Duodenal mucosa (tissue), 2 donors: ENCODE measurements around the gene KLF2.
A peak's percentile ranks its signal among the peaks of the same experiment; 100 is the strongest.
"Not testable (repeated sequence)": the region's sequence is repeated elsewhere in the genome, so short reads cannot be mapped to it uniquely, and the experiment has no call there.

Source experiments
- H3K27ac ChIP-seq: one replicate; pipeline ENCODE4 v1.7.0; 2013; ENCODE audit warnings: low read depth, low read length
- H3K27me3 ChIP-seq, 2 donors: one replicate each; pipeline ENCODE4 v1.7.0; 2013; ENCODE audit warnings: low read length in 2 of 2, control low read depth in 1 of 2; ENCODE audit not compliant: insufficient read depth in 2 of 2, control insufficient read depth in 1 of 2
- H3K36me3 ChIP-seq, 2 donors: one replicate each; pipeline ENCODE4 v1.7.0; 2013; ENCODE audit warnings: low read length in 2 of 2, control low read depth in 1 of 2; ENCODE audit not compliant: insufficient read depth in 2 of 2, control insufficient read depth in 1 of 2
- H3K4me1 ChIP-seq, 2 donors: one replicate each; pipeline ENCODE4 v1.7.0; 2013; ENCODE audit warnings: low read length in 2 of 2, control low read depth in 1 of 2; ENCODE audit not compliant: insufficient read depth in 2 of 2, control insufficient read depth in 1 of 2
- H3K4me3 ChIP-seq, 2 donors: one replicate each; pipeline ENCODE4 v1.7.0; 2013; ENCODE audit warnings: low read length in 2 of 2, low read depth in 1 of 2
- H3K9ac ChIP-seq, 2 donors: one replicate each; pipeline ENCODE4 v1.7.0; 2013; ENCODE audit warnings: low read length in 2 of 2, low read depth in 1 of 2
- H3K9me3 ChIP-seq, 2 donors: one replicate each; pipeline ENCODE4 v1.7.0; 2013; ENCODE audit warnings: low read length in 2 of 2, control low read depth in 1 of 2; ENCODE audit not compliant: control insufficient read depth in 1 of 2

Gene KLF2

DNA sequence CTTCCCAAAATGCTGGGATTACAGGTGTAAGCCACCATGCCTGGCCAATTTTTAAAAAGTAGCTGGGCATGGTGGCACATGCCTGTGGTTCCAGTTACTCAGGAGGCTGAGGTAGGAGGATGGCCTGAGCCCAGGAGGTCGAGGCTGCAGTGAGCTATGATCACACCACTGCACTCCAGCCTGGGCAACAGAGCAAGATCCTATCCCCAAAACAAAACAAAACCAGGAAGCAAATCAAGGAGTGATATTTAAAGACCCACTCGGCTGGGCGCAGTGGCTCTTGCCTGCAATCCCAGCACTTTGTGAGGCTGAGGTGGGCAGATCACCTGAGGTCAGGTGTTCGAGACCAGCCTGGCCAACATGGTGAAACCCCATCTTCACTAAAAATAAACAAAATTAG is 22.5 kb downstream of the KLF2 start:
- not testable (repeated sequence) for H3K36me3 ChIP-seq, H3K27me3 ChIP-seq, H3K9ac ChIP-seq, H3K9me3 ChIP-seq, H3K4me1 ChIP-seq, H3K4me3 ChIP-seq
- H3K27ac ChIP-seq: peak overlapping the region; percentile 20

DNA sequence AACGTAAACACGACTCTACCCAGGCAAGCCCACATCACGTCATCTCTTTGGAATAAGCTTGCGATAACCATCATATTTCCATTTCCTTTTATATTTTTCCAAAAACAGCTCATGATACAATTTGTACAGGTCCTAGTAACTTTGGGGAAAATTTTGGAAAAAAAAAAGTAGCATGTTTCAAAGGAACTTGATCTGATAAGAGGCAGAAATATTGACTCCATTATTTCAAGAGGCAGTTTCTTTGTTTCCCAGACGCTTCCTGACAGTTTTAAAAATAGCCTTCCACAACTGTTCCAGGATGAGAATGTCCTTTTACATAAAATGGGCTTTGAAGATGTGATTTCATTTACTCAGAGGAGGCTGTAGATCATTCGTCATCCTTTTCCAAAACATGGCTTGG is 23.1 kb downstream of the KLF2 start:
- Histone ChIP-seq H3K9me3 (no peaks in the 10 kb centered on the region), H3K27ac (no peak overlapping the region), H3K4me3 (no peak overlapping the region), H3K4me1 (peaks cover 0 to 3% of the 10 kb centered on the region in 2 donors), H3K27me3 (no peaks in the 10 kb centered on the region), H3K9ac (no peak overlapping the region), H3K36me3 (no peaks in the 10 kb centered on the region)

DNA sequence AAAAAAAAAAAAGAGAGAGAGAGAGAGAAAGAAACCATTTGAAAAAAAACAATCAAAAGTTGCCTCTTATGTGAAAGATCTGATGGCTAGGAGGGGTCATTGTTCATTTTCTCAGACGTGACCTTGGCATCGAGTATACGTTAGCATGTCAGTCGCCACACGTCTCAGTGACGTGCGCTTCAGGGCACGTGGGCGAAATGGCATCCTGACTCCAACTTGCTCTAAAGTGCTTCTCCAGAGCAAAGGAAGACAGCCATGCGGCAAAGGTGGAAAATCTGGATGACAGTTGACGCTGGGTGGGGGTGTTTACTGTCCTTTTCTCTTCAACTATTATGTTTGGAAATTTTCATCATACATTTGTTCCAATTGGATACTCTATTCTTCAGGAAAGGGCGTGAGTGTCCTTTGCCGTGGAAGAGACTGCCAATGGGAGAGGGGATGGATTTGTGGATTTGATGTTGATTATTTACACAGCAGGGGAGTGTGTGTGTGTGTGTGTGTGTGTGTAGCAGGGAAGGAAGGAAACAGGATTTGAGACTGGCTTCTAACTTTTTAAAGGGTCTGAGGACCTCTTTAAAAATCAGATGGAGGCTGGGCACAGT is 25.0 kb downstream of the KLF2 start:
- Histone ChIP-seq H3K27me3 (no peaks in the 10 kb centered on the region), H3K36me3 (no peaks in the 10 kb centered on the region), H3K9me3 (no peaks in the 10 kb centered on the region), H3K4me3 (no peak overlapping the region), H3K9ac (no peak overlapping the region), H3K27ac (no peak overlapping the region), H3K4me1 (peaks cover 0 to 3% of the 10 kb centered on the region in 2 donors)

DNA sequence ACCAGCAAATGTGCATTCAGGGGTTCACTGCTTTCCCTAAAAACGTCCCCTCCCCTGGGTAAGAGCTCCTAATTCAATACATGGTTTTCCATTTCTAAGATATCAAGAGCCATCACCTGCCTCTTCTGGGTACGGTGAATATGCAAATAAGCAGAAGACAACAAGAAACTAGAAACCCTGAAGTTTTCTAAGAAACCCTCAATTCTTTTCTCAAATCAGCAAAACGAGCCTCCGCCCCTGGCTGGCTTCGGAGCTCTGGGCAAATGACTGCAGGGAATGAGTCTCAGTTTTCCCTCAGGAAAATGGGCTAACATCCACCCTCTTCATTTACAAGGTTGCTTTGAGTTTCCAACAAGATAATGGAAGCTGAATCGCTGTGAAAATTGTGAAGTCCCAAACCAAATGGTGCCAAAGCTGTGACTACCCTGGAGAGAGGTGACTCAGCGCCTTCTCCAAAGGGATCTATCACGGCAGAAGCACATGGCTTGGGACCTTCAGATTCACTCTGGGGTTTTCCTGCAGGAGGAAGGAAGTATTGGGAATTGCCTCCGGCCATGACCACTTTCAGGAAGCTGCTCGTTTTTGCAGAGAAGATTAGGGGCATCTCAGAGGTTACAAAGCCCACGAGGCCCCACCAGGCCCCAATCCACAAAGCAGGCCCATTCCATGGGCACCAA is 26.6 kb downstream of the KLF2 start:
- Histone ChIP-seq H3K27me3 (no peaks in the 10 kb centered on the region), H3K9ac (no peak overlapping the region), H3K36me3 (peaks cover 0 to 6% of the 10 kb centered on the region in 2 donors), H3K27ac (no peak overlapping the region), H3K4me1 (peaks cover 0 to 3% of the 10 kb centered on the region in 2 donors), H3K4me3 (no peak overlapping the region), H3K9me3 (no peaks in the 10 kb centered on the region)

DNA sequence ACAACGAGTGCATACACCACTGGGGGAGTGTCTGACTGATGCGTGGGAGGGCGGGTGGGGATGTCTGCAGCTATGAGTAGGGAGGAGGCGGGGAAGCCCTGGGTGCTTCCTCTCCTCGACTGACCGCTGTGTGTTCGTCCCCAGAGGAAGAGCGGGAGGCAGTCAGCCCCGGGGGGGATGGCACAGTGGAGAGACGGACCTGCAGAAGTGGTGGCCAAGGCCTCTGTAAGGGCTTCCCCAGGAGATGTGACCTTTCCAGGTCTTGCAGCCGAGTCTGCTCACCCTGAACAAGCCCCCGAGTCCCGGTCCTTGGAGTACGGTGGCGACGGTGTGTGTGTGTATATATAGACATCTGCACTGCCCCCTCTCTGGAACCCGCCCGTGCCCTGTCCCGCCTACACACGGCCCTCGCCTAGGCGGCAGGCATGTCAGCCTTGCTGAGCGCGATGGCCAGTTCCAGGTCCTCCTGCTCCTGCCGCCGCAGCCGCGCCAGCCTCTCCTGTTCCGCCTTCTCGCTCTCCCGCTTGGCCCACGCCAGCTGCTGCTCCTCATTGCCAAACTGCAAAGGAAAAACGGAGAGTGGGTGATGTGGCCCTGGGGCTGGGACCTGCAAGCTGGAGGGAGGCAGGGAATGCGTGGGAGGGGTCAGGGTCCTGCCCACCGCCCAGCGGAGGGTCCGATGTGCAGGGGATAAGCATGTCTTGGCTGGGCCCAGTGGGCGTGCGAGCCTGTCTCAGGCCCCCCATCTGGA is 30.8 kb downstream of the KLF2 start:
- Histone ChIP-seq H3K27ac (no peak overlapping the region), H3K4me3 (no peak overlapping the region), H3K9ac (no peak overlapping the region), H3K27me3 (no peaks in the 10 kb centered on the region), H3K36me3 (peaks cover 0 to 12% of the 10 kb centered on the region in 2 donors), H3K4me1 (peaks cover 0 to 3% of the 10 kb centered on the region in 2 donors), H3K9me3 (no peaks in the 10 kb centered on the region)

DNA sequence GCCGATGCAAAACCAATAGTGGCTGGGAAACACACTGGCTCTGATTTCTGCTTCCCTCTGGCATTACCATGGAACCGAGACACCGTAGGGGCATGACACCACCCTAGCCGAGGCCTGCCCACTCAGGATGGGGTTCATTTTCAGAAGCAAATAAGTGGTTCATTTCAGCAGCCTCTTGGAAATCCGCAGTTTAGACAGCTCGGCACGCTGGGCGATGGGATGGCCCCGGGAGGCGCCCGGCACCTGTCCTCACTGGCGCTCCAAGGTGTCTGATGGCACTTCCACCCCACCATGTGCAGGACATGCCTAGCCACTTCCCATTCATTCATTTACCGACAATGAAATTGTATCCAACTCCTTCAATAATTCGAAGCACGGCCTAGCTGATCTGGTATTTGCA is 33.8 kb downstream of the KLF2 start:
- Histone ChIP-seq H3K27ac (no peak overlapping the region), H3K36me3 (peaks cover 0 to 12% of the 10 kb centered on the region in 2 donors), H3K9me3 (no peaks in the 10 kb centered on the region), H3K4me1 (peaks cover 8 to 12% of the 10 kb centered on the region in 2 donors), H3K4me3 (no peak overlapping the region), H3K27me3 (no peaks in the 10 kb centered on the region), H3K9ac (no peak overlapping the region)

DNA sequence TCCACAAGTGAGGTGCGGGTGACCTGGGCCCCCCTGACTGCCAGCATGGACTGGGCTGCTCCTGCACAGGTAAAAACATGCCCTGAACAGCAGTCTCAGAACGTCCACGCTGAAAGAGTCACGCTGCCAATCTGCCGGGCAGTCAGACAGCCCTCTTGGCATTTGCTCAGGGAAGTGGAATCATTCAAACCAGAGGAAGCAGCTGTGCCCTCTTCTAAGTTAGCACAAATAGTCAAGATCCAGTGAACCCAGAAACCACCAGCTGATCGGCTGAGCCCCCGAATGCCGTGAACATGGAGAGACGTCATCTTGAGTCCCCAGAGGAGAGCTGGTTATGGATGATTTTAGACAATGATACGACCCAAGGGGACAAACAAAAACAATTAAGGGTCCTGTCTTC is 34.4 kb downstream of the KLF2 start:
- no peaks in the 10 kb centered on the region for H3K27me3 ChIP-seq
- no peak overlapping the region for H3K9ac ChIP-seq
- peaks cover 0 to 12% of the 10 kb centered on the region in 2 donors for H3K36me3 ChIP-seq
- H3K9me3 ChIP-seq: no peaks in the 10 kb centered on the region
- no peak overlapping the region for H3K27ac ChIP-seq
- no peak overlapping the region for H3K4me3 ChIP-seq
- H3K4me1 ChIP-seq: peaks cover 14 to 19% of the 10 kb centered on the region in 2 donors

DNA sequence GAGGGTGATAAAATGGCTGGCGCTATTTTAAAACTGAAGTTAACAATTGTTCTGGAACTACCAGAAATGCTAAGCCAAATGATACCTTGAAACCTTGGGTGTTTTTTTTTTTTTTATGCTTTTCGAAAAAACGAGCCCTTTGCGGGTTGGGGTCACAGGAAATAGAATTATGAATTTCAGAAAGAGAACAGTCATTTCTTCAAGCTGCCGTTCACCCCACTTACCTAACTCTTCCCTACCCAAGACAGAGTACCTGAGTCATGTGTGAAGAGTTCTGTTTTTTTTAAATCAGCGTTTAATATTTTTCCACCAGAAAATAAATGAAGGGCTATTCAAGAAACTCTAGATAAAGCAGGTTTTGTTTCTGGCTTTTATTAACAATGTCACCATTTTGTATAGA is 35.3 kb downstream of the KLF2 start:
- no peak overlapping the region for H3K4me3 ChIP-seq
- H3K27ac ChIP-seq: no peak overlapping the region
- H3K27me3 ChIP-seq: no peaks in the 10 kb centered on the region
- H3K9me3 ChIP-seq: no peaks in the 10 kb centered on the region
- H3K9ac ChIP-seq: no peak overlapping the region
- peaks cover 0 to 12% of the 10 kb centered on the region in 2 donors for H3K36me3 ChIP-seq
- peaks cover 20 to 27% of the 10 kb centered on the region in 2 donors for H3K4me1 ChIP-seq

DNA sequence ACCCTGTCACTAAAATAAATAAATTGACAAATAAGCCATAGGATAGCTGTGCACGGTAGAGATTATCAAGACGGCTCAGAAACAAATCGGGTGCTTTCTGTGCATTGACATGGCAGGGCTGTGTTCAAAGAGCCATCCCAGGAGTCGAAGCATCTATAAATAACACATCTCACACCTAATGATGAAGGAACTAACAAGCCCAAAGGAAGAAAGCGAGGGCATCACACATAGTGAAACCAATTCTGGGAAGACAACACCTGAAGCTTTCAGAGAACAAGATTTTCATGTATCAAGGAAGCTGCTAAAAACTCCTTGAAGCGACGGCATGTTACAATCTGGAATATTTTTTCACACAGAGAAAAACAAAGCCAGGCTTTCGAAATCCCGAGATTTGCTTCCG is 36.1 kb downstream of the KLF2 start:
- H3K27me3 ChIP-seq: peaks cover 0 to under 1% of the 10 kb centered on the region in 2 donors
- peaks cover 28 to 35% of the 10 kb centered on the region in 2 donors for H3K4me1 ChIP-seq
- peaks cover 0 to 7% of the 10 kb centered on the region in 2 donors for H3K36me3 ChIP-seq
- no peaks in the 10 kb centered on the region for H3K9me3 ChIP-seq
- H3K4me3 ChIP-seq: no peak overlapping the region
- no peak overlapping the region for H3K27ac ChIP-seq
- no peak overlapping the region for H3K9ac ChIP-seq

DNA sequence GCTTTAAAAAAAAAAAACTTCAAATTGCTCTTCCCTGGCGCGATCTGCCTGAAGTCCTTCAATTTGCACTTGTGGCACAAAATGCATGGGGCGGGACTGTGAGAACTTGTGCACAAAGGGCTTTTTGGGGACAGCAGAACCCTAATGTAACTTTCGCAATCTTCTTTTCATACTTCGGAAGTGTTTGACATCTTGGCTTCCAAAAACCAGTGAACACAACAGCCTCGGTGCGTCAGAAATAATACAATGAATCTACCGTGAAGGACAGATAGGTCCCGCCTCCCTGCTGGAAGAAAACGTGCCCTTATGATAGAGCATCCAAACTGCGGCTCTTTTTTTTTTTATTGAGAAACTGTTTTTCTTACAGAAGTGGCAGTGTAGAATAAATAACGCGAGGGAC is 36.6 kb downstream of the KLF2 start:
- Histone ChIP-seq H3K9me3 (no peaks in the 10 kb centered on the region), H3K4me1 (peaks cover 33 to 40% of the 10 kb centered on the region in 2 donors), H3K4me3 (no peak overlapping the region), H3K36me3 (peaks cover 0 to 5% of the 10 kb centered on the region in 2 donors), H3K27me3 (peaks cover 0 to 2% of the 10 kb centered on the region in 2 donors), H3K9ac (no peak overlapping the region), H3K27ac (no peak overlapping the region)
